ENCODE measurements around the gene CCDC68. TPM values are rescaled to one million over a fixed set of nuclear protein-coding genes. Genes with fewer than 3 reads are reported as not detected.
"Not testable (repeated sequence)": the region's sequence is repeated elsewhere in the genome, so short reads cannot be mapped to it uniquely, and the experiment has no call there.

Gene CCDC68
- total and polyA plus RNA-seq, 2 donors (not counting 3 experiments of a cell fraction or from before 2014, with no cell fraction given): 0.72 to 1.0 TPM

DNA sequence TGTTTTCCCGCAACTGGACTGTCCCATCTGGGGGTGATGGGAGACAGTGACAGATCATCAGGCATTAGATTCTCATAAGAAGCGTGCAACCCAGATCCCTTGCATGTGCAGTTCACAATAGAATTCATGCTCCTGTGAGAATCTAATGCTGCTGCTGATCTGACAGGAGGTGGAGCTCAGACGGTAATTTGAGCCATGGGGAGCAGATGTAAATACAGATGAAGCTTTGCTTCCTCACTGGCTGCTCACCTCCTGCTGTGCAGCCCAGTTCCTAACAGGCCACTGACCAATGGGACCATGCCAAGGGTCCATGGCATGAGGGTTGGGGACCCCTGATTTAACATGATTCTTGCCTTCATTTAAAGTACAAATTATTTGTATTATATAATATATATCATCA is 104.2 kb downstream of the CCDC68 start:
- H3K27me3 ChIP-seq (ENCODE audit: control insufficient read depth in 2 of 2, insufficient read depth in 2 of 2, low read length in 2 of 2); H4K20me1 ChIP-seq (replicated peaks; ENCODE audit: control insufficient read depth, extremely low read depth, insufficient read depth, low read length); DNase-seq (ENCODE audit: low read depth, low spot score); H3K9ac ChIP-seq (replicated peaks; ENCODE audit: extremely low read depth, insufficient read depth, low read length); FAIRE-seq; H3K9me3 ChIP-seq (replicated peaks; ENCODE audit: control insufficient read depth, insufficient read depth, low read length); CTCF ChIA-PET; intact Hi-C loops (cut with micrococcal nuclease); H2AFZ ChIP-seq (ENCODE audit: low read depth, low read length); H3K36me3 ChIP-seq (ENCODE audit: control insufficient read depth in 2 of 2, extremely low read depth in 1 of 2, insufficient read depth in 2 of 2, low read length in 2 of 2); H3K4me2 ChIP-seq (ENCODE audit: insufficient read depth, low read length); H3K9me1 ChIP-seq (replicated peaks; ENCODE audit: control insufficient read depth, extremely low read depth, insufficient read depth, low read length); POLR2A ChIA-PET; H3K79me2 ChIP-seq (ENCODE audit: control insufficient read depth, insufficient read depth, low read length); H3K27ac ChIP-seq (ENCODE audit: insufficient read depth, low read depth, low read length); H3K4me1 ChIP-seq (ENCODE audit: control insufficient read depth, extremely low read depth, insufficient read depth, low read length); H3K4me3 ChIP-seq (replicated peaks in 1 of 3; ENCODE audit: insufficient read depth in 1 of 3, low read depth in 1 of 3, low read length in 3 of 3); dilution Hi-C loops (cut with MboI; ENCODE audit: extremely low pct_ligation_motif_present, low sequenced_read_pairs); BruUV-seq (replicated peaks): not testable (repeated sequence)

DNA sequence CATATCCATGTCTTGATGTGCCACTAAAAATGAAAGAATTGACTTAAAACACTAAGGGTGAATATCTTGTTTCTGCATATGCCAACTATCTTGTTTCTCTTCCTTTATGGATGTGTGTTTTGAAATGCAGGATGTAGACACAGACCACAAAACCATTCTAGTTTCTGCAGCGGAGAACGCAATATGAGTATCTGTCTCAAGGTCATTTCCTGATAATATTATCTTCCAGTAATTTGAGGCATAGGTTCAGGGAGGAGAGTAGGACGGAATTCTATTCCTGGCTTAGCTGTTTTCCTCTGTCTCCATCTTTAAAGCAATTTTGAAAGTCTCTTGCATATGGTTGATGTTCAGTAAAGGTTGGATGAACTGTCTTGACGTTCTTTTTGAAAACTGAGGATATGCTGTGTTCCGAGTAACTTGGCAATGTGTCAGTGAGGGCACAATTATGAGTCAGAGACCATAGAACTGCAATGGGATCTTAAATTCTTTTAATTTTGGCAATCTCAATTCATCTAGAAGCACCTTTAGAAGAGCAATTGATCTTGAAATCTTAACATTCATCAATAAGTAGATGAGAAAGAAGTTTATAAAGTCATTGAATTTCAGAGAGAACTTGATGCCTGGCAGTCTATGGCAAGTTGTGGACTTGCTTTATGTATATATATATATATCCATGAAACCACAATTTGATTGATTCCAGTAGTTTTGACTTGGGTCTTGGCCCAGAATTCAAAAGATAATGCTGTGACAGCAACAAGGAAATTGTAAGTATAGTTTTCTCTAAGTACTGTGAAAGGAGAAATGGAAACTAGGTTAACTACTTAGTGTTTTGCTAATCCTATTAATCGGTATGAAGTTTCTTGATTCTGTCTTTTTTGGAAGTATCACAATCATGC is 106.2 kb downstream of the CCDC68 start:
- no peaks in the 10 kb centered on the region for H3K79me2 ChIP-seq (ENCODE audit: control insufficient read depth, insufficient read depth, low read length)
- no peak overlapping the region for H2AFZ ChIP-seq (ENCODE audit: low read depth, low read length)
- no peak overlapping the region for H3K4me3 ChIP-seq (replicated peaks in 1 of 3; ENCODE audit: insufficient read depth in 1 of 3, low read depth in 1 of 3, low read length in 3 of 3)
- peaks cover 2% of the 10 kb centered on the region for H3K4me1 ChIP-seq (ENCODE audit: control insufficient read depth, extremely low read depth, insufficient read depth, low read length)
- H3K27me3 ChIP-seq (ENCODE audit: control insufficient read depth in 2 of 2, insufficient read depth in 2 of 2, low read length in 2 of 2): no peaks in the 10 kb centered on the region
- H3K9me3 ChIP-seq (replicated peaks; ENCODE audit: control insufficient read depth, insufficient read depth, low read length): no peaks in the 10 kb centered on the region
- H3K4me2 ChIP-seq (ENCODE audit: insufficient read depth, low read length): no peak overlapping the region
- intact Hi-C loops (cut with micrococcal nuclease): no loop called here
- ChIA-PET CTCF (interaction anchor here (2.2 kb wide), 1 partner anchor 24 kb away, joined by 6 read pairs; the partner anchor contains the start of gene RAB27B), POLR2A (no interaction called here)
- no peaks in the 10 kb centered on the region for H3K36me3 ChIP-seq (ENCODE audit: control insufficient read depth in 2 of 2, extremely low read depth in 1 of 2, insufficient read depth in 2 of 2, low read length in 2 of 2)
- dilution Hi-C loops (cut with MboI; ENCODE audit: extremely low pct_ligation_motif_present, low sequenced_read_pairs): no loop called here
- no peak overlapping the region for H3K27ac ChIP-seq (ENCODE audit: insufficient read depth, low read depth, low read length)
- peaks cover 2% of the 10 kb centered on the region for H3K9me1 ChIP-seq (replicated peaks; ENCODE audit: control insufficient read depth, extremely low read depth, insufficient read depth, low read length)
- FAIRE-seq (no peak), DNase-seq (ENCODE audit: low read depth, low spot score) (peak; percentile 33)
- TF ChIP-seq MYC (IDR thresholded peaks at IDR 0.05; ENCODE audit: low read depth, low read length) (no peak), POLR2A (IDR thresholded peaks at IDR 0.05; ENCODE audit: low read depth, low read length) (no peak), FOS (IDR thresholded peaks at IDR 0.05; ENCODE audit: borderline replicate concordance, insufficient read depth, low read length) (peak; percentile 4), JUN (IDR thresholded peaks at IDR 0.05; ENCODE audit: borderline replicate concordance, insufficient read depth, insufficient read length, low read depth) (no peak), EZH2 (IDR thresholded peaks at IDR 0.05; ENCODE audit: borderline replicate concordance, low read depth, low read length, severe bottlenecking) (no peak), GATA2 (IDR thresholded peaks at IDR 0.05; ENCODE audit: insufficient read depth, insufficient read length, low read depth, low read length) (peak; percentile 29), POLR2AphosphoS5 (IDR thresholded peaks at IDR 0.05; ENCODE audit: insufficient read depth, low read depth, low read length) (no peak)
- TF ChIP-seq, protein P1, sequence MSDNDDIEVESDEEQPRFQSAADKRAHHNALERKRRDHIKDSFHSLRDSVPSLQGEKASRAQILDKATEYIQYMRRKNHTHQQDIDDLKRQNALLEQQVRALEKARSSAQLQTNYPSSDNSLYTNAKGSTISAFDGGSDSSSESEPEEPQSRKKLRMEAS (IDR thresholded peaks at IDR 0.05; ENCODE audit: insufficient read depth, insufficient read length): no peak
- TF ChIP-seq, protein P2, sequence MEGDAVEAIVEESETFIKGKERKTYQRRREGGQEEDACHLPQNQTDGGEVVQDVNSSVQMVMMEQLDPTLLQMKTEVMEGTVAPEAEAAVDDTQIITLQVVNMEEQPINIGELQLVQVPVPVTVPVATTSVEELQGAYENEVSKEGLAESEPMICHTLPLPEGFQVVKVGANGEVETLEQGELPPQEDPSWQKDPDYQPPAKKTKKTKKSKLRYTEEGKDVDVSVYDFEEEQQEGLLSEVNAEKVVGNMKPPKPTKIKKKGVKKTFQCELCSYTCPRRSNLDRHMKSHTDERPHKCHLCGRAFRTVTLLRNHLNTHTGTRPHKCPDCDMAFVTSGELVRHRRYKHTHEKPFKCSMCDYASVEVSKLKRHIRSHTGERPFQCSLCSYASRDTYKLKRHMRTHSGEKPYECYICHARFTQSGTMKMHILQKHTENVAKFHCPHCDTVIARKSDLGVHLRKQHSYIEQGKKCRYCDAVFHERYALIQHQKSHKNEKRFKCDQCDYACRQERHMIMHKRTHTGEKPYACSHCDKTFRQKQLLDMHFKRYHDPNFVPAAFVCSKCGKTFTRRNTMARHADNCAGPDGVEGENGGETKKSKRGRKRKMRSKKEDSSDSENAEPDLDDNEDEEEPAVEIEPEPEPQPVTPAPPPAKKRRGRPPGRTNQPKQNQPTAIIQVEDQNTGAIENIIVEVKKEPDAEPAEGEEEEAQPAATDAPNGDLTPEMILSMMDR (IDR thresholded peaks at IDR 0.05; ENCODE audit: extremely low read depth in 1 of 2, insufficient read depth in 1 of 2, low read depth in 1 of 2, low read length in 2 of 2): no peak
- BruUV-seq (replicated peaks): no TSS peak
- no peaks in the 10 kb centered on the region for H4K20me1 ChIP-seq (replicated peaks; ENCODE audit: control insufficient read depth, extremely low read depth, insufficient read depth, low read length)
- H3K9ac ChIP-seq (replicated peaks; ENCODE audit: extremely low read depth, insufficient read depth, low read length): no peak overlapping the region
